Epithelial cell of proximal tubule (primary cell): ENCODE measurements around the gene ABLIM2. TPM values are rescaled to one million over a fixed set of nuclear protein-coding genes. Genes with fewer than 3 reads are reported as not detected.

Source experiments
- DNase-seq: peaks from one replicate; pipeline ENCODE4 v3.0.0-alpha.2; 2011; ENCODE audit warnings: low read depth
- H3K4me3 ChIP-seq: 2 replicates; pipeline ENCODE4 v1.5.1; 2011; ENCODE audit warnings: low read depth, mild to moderate bottlenecking, low read length
- CTCF ChIP-seq: conservative IDR thresholded peaks from 2 replicates; pipeline ENCODE4 v1.5.1; 2012; ENCODE audit warnings: low read depth, mild to moderate bottlenecking, low read length
- total RNA-seq: library from RNA; depleted of rRNA; stranded (reverse); fragments of >200 nt; gene quantifications from 2 replicates; pipeline ENCODE4 v1.2.3, GENCODE V29; 2015

The ABLIM2 gene
- total RNA-seq, 1 donor from 2014 or later: 1.0 TPM

DNA sequence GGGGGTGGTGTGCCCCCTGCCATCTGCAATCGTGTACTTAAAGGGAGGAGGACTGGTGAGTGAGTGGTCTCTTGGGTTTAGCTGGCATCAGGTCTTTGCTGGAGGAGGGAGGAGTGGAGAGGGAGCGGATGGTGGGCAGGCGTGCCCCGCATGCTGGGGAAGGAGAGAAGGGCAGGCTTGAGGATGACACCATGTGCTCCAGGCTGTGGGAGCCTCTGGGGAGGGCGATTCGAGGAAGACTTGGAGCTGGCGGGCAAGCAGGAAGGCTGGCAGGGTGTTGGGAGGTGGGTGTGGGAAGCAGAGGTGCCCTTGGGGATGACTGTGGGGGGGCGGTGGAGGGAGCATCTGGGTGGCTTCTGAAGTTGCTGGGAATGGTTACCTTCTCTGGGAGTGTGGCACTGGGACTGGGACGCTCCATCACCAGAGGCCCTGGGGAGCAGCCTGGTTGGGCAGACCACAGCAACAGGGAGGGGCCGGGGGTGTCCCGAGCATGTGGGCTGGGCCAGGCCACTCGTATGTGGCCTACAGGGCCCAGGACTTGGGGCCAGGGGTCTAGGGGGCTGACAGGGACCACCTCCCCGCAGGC, 188.2 kb downstream of the ABLIM2 start:
- no peak for DNase-seq
- no peak for TF ChIP-seq CTCF
- H3K4me3 ChIP-seq: no peak overlapping the region

- no peak for DNase-seq
- TF ChIP-seq CTCF: no peak
- H3K4me3 ChIP-seq: no peak overlapping the region
Observed at GRCh38 chr4:7968262-7968896, 190.2 kb downstream of the ABLIM2 start.

- no peak for TF ChIP-seq CTCF
- no peak overlapping the region for H3K4me3 ChIP-seq
- DNase-seq: no peak
Observed at GRCh38 chr4:7967501-7968261, 190.9 kb downstream of the ABLIM2 start.

- no peak for TF ChIP-seq CTCF
- no peak for DNase-seq
- H3K4me3 ChIP-seq: no peak overlapping the region
Observed at GRCh38 chr4:7967063-7967440, 191.6 kb downstream of the ABLIM2 start.

DNA sequence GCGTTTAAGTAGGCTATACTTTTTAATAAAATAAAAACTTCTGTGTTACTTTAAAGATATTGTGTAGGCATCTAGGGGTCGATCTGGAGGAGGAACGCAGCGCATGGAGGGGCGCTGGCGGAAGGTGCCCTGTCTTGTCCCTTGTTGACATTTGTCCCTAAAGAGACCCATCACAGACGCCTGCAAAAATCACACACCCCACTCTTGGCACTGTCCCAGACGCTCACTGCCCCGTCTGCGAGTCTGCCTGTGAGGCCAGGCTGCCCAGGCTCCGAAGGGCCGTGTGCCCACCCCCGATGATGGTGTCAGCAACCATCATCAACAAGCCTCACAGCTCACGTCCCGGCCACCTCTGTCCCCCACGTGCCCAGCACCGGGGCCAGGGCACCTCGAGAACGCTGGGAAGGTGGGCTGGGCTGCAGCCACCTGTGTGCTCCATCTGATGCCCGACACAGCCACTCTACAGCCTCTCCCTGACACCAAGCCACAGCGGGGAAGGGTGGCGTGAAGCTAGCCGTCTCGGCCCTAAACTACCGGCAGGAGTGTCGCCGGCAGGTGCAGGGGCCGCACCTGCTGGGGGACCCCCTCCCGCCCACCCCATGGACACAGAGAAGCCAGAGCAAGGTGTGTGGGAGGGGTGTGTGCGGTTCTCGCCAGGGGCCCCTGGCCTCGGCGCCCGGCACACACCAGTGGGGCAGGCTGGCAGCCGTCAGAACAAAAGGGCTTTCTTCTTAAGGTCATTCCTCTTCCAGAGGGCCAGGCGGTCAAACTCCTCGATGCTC, 192.1 kb downstream of the ABLIM2 start:
- no peak for DNase-seq
- TF ChIP-seq CTCF: no peak
- H3K4me3 ChIP-seq: no peak overlapping the region

- no peak overlapping the region for H3K4me3 ChIP-seq
- TF ChIP-seq CTCF: no peak
- DNase-seq: no peak
Observed at GRCh38 chr4:7964890-7965662, 193.5 kb downstream of the ABLIM2 start.
